ENCODE measurements around the gene FNDC3A. TPM values are rescaled to one million over a fixed set of nuclear protein-coding genes. Genes with fewer than 3 reads are reported as not detected.

FNDC3A gene
- total RNA-seq, 1 donor from 2014 or later, result 69.3 TPM

DNA sequence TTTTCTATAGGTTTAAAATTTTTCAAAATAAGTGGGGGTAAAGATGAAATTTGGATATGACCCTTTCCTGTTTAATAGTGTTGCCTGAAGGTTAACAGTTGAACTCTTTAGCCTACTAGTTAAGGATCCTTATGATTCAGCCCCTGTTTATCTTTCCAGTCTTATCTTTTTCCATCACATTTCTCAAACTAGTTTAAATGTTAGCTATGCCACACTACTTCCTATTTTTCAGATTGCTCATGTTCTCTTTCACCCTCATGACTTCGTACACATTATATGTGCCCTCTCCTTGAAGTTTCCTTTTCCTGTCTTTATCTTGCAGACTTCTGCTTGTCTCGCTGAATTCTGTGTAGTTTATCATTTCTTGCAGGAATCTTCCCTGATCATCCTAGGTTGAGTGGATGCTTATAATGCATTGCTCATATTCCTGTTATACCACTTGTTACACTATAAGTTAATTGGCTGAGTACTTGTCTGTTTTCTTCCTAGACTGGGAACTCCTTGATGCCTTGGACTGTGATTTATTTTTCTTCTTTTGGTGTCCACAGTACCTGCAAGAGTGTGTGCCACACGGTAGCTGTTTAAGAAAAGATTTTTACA, 86.7 kb downstream of the FNDC3A start:
- DNase-seq (ENCODE audit: low spot score), result no peak
- H3K4me3 ChIP-seq, result no peak overlapping the region
- H3K27ac Mint-ChIP-seq, result no peak overlapping the region
- H3K9ac ChIP-seq, result no peak overlapping the region
- H3F3A ChIP-seq (ENCODE audit: low read depth), result no peaks in the 10 kb centered on the region
- no peaks in the 10 kb centered on the region for H3K79me2 ChIP-seq (ENCODE audit: low read depth)
- H3K27me3 ChIP-seq, result no peaks in the 10 kb centered on the region
- peaks cover 16% of the 10 kb centered on the region for H3K36me3 Mint-ChIP-seq
- no peak overlapping the region for H3K4me2 ChIP-seq
- H3K4me3 Mint-ChIP-seq, result no peak overlapping the region
- no peak overlapping the region for H3K27ac ChIP-seq
- no peaks in the 10 kb centered on the region for H3K9me3 ChIP-seq (ENCODE audit: low read depth)
- peaks cover 2% of the 10 kb centered on the region for H3K9me3 Mint-ChIP-seq
- H3K4me1 Mint-ChIP-seq, result no peaks in the 10 kb centered on the region
- no peak overlapping the region for H2AFZ ChIP-seq (replicated peaks)
- no peak for TF ChIP-seq EZH2phosphoT487 (IDR thresholded peaks at IDR 0.05)
- TF ChIP-seq, protein P1, sequence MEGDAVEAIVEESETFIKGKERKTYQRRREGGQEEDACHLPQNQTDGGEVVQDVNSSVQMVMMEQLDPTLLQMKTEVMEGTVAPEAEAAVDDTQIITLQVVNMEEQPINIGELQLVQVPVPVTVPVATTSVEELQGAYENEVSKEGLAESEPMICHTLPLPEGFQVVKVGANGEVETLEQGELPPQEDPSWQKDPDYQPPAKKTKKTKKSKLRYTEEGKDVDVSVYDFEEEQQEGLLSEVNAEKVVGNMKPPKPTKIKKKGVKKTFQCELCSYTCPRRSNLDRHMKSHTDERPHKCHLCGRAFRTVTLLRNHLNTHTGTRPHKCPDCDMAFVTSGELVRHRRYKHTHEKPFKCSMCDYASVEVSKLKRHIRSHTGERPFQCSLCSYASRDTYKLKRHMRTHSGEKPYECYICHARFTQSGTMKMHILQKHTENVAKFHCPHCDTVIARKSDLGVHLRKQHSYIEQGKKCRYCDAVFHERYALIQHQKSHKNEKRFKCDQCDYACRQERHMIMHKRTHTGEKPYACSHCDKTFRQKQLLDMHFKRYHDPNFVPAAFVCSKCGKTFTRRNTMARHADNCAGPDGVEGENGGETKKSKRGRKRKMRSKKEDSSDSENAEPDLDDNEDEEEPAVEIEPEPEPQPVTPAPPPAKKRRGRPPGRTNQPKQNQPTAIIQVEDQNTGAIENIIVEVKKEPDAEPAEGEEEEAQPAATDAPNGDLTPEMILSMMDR (IDR thresholded peaks at IDR 0.05), result no peak
- no peak for TF ChIP-seq EZH2 (IDR thresholded peaks at IDR 0.05)
- no peaks in the 10 kb centered on the region for H4K20me1 ChIP-seq (ENCODE audit: low read depth)
- no peaks in the 10 kb centered on the region for H3K27me3 Mint-ChIP-seq (ENCODE audit: insufficient read depth, low read depth)
- no peaks in the 10 kb centered on the region for H3K4me1 ChIP-seq
- H3K36me3 ChIP-seq, result no peaks in the 10 kb centered on the region

- Mint-ChIP-seq H3K36me3 (peaks cover 13% of the 10 kb centered on the region), H3K9me3 (peaks cover 2% of the 10 kb centered on the region), H3K4me1 (no peaks in the 10 kb centered on the region), H3K27ac (no peak overlapping the region), H3K4me3 (no peak overlapping the region), H3K27me3 (ENCODE audit: insufficient read depth, low read depth) (no peaks in the 10 kb centered on the region)
- no peaks in the 10 kb centered on the region for H3K79me2 ChIP-seq (ENCODE audit: low read depth)
- no peaks in the 10 kb centered on the region for H3K9me3 ChIP-seq (ENCODE audit: low read depth)
- TF ChIP-seq, protein P1 (IDR thresholded peaks at IDR 0.05), result no peak
- TF ChIP-seq EZH2phosphoT487 (IDR thresholded peaks at IDR 0.05) (no peak), EZH2 (IDR thresholded peaks at IDR 0.05) (no peak)
- H3K9ac ChIP-seq, result no peak overlapping the region
- H4K20me1 ChIP-seq (ENCODE audit: low read depth), result no peaks in the 10 kb centered on the region
- H3K4me1 ChIP-seq, result no peaks in the 10 kb centered on the region
- H3K27me3 ChIP-seq, result no peaks in the 10 kb centered on the region
- H2AFZ ChIP-seq (replicated peaks), result no peak overlapping the region
- H3K4me2 ChIP-seq, result no peak overlapping the region
- H3K4me3 ChIP-seq, result no peak overlapping the region
- no peak overlapping the region for H3K27ac ChIP-seq
- no peak for DNase-seq (ENCODE audit: low spot score)
- H3K36me3 ChIP-seq, result no peaks in the 10 kb centered on the region
- H3F3A ChIP-seq (ENCODE audit: low read depth), result no peaks in the 10 kb centered on the region
Measured at GRCh38 chr13:49063011-49063410, 87.3 kb downstream of the FNDC3A start.

- Histone ChIP-seq H3K79me2 (ENCODE audit: low read depth) (no peaks in the 10 kb centered on the region), H3K36me3 (no peaks in the 10 kb centered on the region)
- no peak overlapping the region for H3K27ac Mint-ChIP-seq
Measured at GRCh38 chr13:49063497-49063896, 87.8 kb downstream of the FNDC3A start.

More at GRCh38 chr13:49063497-49063896, 87.8 kb downstream of the FNDC3A start:
- Histone ChIP-seq H3K9ac (no peak overlapping the region), H3K4me3 (no peak overlapping the region), H3K4me2 (no peak overlapping the region), H3K27me3 (no peaks in the 10 kb centered on the region), H3F3A (ENCODE audit: low read depth) (no peaks in the 10 kb centered on the region), H2AFZ (replicated peaks) (no peak overlapping the region), H4K20me1 (ENCODE audit: low read depth) (no peaks in the 10 kb centered on the region), H3K27ac (no peak overlapping the region), H3K9me3 (ENCODE audit: low read depth) (no peaks in the 10 kb centered on the region), H3K4me1 (no peaks in the 10 kb centered on the region)
- TF ChIP-seq EZH2 (IDR thresholded peaks at IDR 0.05) (no peak), EZH2phosphoT487 (IDR thresholded peaks at IDR 0.05) (no peak)
- TF ChIP-seq, protein P1 (IDR thresholded peaks at IDR 0.05), result no peak
- Mint-ChIP-seq H3K36me3 (peaks cover 9% of the 10 kb centered on the region), H3K4me3 (no peak overlapping the region), H3K27me3 (ENCODE audit: insufficient read depth, low read depth) (no peaks in the 10 kb centered on the region), H3K9me3 (peaks cover 2% of the 10 kb centered on the region), H3K4me1 (no peaks in the 10 kb centered on the region)
- DNase-seq (ENCODE audit: low spot score), result no peak

All from neural progenitor cell (in vitro differentiated cells).